ENCODE measurements around the gene SLC7A5.

The SLC7A5 gene

GRCh38 chr16:87836844-87837581 lies 32.3 kb downstream of the SLC7A5 start:
- H3K36me3 ChIP-seq (ENCODE audit: control insufficient read depth, insufficient read depth, low read length), result peaks cover 96% of the 10 kb centered on the region
- 91 to 97% methylated on average over 14 to 16 of the region's 17 CpGs for WGBS, 2 experiments (ENCODE audit: insufficient coverage in 2 of 2)
- peak overlapping the region; percentile 59 for H3K27ac ChIP-seq (ENCODE audit: low read depth, low read length, severe bottlenecking)
- H3K4me3 ChIP-seq (ENCODE audit: extremely low read depth, insufficient read depth, low read length, poor library complexity, severe bottlenecking), result no peak overlapping the region
- H3K9me3 ChIP-seq (ENCODE audit: control insufficient read depth, low read length), result no peaks in the 10 kb centered on the region
- H3K4me1 ChIP-seq (ENCODE audit: control insufficient read depth, insufficient read depth, low read length, poor library complexity, severe bottlenecking), result peaks cover 25% of the 10 kb centered on the region

DNA sequence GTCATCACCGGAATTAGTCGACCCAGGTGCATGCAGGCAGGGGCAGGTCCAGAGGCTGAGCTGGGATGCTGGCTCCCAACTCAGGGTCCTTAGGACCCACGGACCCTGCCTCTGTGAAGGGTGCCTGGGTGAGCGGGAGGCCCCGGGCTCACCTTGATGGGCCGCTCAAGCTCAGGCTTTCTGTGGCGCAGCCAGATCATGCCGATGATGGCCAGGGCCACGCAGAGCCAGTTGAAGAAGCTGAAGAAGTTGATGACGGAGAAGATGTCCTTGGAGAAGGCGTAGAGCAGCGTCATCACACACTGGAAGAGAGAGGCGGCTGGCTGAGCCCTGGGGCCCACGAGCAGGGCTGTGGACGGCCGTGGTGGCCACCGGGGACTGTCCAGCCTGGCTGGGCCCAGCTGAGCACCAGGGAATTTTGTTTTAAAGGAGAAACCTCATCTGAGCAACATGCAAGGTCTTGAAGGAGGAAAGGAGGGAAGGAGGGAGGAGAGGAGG lies 32.9 kb downstream of the SLC7A5 start:
- 93% methylated on average over 17 of the region's 17 CpGs for WGBS, 2 experiments (ENCODE audit: insufficient coverage in 2 of 2)
- Histone ChIP-seq H3K4me3 (ENCODE audit: extremely low read depth, insufficient read depth, low read length, poor library complexity, severe bottlenecking) (no peak overlapping the region), H3K4me1 (ENCODE audit: control insufficient read depth, insufficient read depth, low read length, poor library complexity, severe bottlenecking) (peaks cover 23% of the 10 kb centered on the region), H3K9me3 (ENCODE audit: control insufficient read depth, low read length) (no peaks in the 10 kb centered on the region), H3K27ac (ENCODE audit: low read depth, low read length, severe bottlenecking) (no peak overlapping the region), H3K36me3 (ENCODE audit: control insufficient read depth, insufficient read depth, low read length) (peaks cover 96% of the 10 kb centered on the region)

DNA sequence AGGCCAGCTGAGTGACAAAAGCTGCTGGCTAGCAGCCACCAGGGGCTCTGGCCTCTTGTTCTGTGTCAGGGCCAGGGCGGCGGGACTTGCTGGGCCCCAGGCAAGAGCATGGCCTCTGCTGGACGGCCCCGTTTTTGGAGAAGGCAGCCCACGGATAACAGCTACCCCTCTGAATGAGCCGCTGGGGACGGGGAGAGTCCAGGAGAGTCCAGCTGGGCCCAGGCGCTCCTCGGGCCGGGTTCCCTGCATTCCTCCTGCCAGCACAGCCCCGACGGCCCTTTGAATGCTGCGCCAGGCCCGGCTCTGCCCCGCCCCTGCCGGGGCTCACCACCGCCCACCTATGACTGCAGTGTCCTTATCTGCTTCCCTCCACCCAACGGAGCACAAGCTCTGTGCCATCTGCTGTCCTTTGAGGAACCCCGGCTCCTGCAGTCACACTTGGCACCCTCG lies 33.4 kb downstream of the SLC7A5 start:
- Histone ChIP-seq H3K27ac (ENCODE audit: low read depth, low read length, severe bottlenecking) (no peak overlapping the region), H3K4me1 (ENCODE audit: control insufficient read depth, insufficient read depth, low read length, poor library complexity, severe bottlenecking) (peaks cover 18% of the 10 kb centered on the region), H3K36me3 (ENCODE audit: control insufficient read depth, insufficient read depth, low read length) (peaks cover 94% of the 10 kb centered on the region), H3K4me3 (ENCODE audit: extremely low read depth, insufficient read depth, low read length, poor library complexity, severe bottlenecking) (no peak overlapping the region), H3K9me3 (ENCODE audit: control insufficient read depth, low read length) (no peaks in the 10 kb centered on the region)
- WGBS, 2 experiments (ENCODE audit: insufficient coverage in 2 of 2), result 90% methylated on average over 19 to 20 of the region's 20 CpGs

DNA sequence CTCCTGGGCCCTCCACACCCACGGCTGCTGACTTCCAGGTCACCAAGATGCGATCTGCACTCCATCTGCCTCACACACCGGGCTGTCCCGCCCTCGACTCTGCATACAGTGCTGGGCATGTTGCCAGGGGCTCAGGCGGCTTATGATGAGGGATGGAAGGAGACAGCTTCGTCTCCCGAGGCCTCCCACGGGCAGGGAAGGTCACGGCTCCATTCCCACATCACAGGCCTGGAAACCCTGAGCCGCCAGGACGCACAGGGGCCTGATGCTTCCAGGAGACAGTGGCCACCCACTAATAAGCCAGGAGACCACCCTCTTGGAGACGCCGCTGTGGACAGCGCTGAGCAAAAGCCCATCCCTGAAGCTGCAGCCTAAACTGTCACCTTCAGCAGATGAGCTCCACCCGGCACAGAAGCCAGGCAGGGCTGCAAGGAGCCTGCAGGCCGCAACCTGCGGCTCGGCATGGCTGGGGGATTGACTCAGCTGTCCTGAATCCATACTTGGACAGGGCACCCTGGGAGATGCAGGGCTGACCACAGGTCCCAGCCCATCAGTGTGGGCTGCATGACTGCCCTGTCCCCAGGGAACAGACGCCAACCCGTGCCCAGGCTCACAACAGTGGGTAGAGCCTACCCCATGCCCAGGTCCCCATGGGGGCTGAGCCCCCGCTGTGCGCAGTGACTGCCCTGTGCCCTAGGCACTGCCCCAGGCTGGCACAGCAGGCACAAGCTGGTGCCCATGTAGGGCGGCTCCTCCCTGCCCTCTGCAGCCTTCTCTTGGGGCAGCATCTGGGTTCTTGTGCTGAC lies 34.4 kb downstream of the SLC7A5 start:
- no peak overlapping the region for H3K4me3 ChIP-seq (ENCODE audit: extremely low read depth, insufficient read depth, low read length, poor library complexity, severe bottlenecking)
- no peak overlapping the region for H3K27ac ChIP-seq (ENCODE audit: low read depth, low read length, severe bottlenecking)
- peaks cover 12% of the 10 kb centered on the region for H3K4me1 ChIP-seq (ENCODE audit: control insufficient read depth, insufficient read depth, low read length, poor library complexity, severe bottlenecking)
- 95 to 96% methylated on average over 19 of the region's 24 CpGs for WGBS, 2 experiments (ENCODE audit: insufficient coverage in 2 of 2)
- H3K36me3 ChIP-seq (ENCODE audit: control insufficient read depth, insufficient read depth, low read length), result peaks cover 93% of the 10 kb centered on the region
- H3K9me3 ChIP-seq (ENCODE audit: control insufficient read depth, low read length), result no peaks in the 10 kb centered on the region

GRCh38 chr16:87834005-87834667 lies 35.2 kb downstream of the SLC7A5 start:
- Histone ChIP-seq H3K27ac (ENCODE audit: low read depth, low read length, severe bottlenecking) (no peak overlapping the region), H3K36me3 (ENCODE audit: control insufficient read depth, insufficient read depth, low read length) (peaks cover 87% of the 10 kb centered on the region), H3K9me3 (ENCODE audit: control insufficient read depth, low read length) (no peaks in the 10 kb centered on the region), H3K4me1 (ENCODE audit: control insufficient read depth, insufficient read depth, low read length, poor library complexity, severe bottlenecking) (peaks cover 10% of the 10 kb centered on the region), H3K4me3 (ENCODE audit: extremely low read depth, insufficient read depth, low read length, poor library complexity, severe bottlenecking) (no peak overlapping the region)
- WGBS, 2 experiments (ENCODE audit: insufficient coverage in 2 of 2), result 95% methylated on average over 19 to 23 of the region's 23 CpGs

GRCh38 chr16:87833548-87833947 lies 35.8 kb downstream of the SLC7A5 start:
- WGBS, 2 experiments (ENCODE audit: insufficient coverage in 2 of 2), result 93 to 94% methylated on average over 8 to 9 of the region's 16 CpGs
- Histone ChIP-seq H3K27ac (ENCODE audit: low read depth, low read length, severe bottlenecking) (no peak overlapping the region), H3K36me3 (ENCODE audit: control insufficient read depth, insufficient read depth, low read length) (peaks cover 85% of the 10 kb centered on the region), H3K9me3 (ENCODE audit: control insufficient read depth, low read length) (no peaks in the 10 kb centered on the region), H3K4me3 (ENCODE audit: extremely low read depth, insufficient read depth, low read length, poor library complexity, severe bottlenecking) (no peak overlapping the region), H3K4me1 (ENCODE audit: control insufficient read depth, insufficient read depth, low read length, poor library complexity, severe bottlenecking) (peaks cover 10% of the 10 kb centered on the region)

DNA sequence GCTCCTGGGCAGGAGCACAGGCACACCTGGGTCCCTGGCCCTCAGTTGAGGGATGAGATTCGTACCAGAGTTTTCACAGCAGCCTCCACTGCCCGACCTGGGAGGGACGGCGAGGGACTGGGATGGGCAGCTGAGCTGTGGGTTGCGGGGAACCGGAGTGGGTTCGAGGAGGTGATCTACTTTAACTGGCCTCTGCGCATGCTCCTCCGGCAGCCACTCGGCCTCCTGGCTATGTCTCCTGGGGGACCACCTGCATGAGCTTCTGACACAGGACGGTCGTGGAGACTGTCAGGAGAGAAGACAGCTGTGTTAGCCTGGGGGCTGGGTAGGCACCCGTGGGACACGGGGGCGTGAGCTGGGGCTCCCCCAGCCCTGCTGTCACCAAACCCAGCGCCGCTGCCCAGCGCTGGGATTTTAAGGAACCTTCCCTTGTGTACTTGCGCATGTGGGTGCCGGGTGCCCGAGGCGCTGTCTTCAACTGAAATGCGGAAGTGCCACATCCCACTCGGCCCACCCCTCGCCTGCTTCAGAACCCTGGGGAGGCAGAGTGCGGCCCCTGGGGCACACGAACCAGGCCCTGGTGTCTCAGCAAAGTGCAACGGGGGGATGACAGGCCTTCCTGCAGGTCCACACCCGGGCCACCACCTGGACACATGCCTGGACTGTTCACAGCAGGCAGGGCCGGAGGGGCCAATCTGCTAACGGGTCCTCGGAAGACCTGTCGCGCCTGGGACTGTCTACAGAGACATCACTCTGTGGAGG lies 36.4 kb downstream of the SLC7A5 start:
- Histone ChIP-seq H3K9me3 (ENCODE audit: control insufficient read depth, low read length) (no peaks in the 10 kb centered on the region), H3K4me3 (ENCODE audit: extremely low read depth, insufficient read depth, low read length, poor library complexity, severe bottlenecking) (no peak overlapping the region), H3K4me1 (ENCODE audit: control insufficient read depth, insufficient read depth, low read length, poor library complexity, severe bottlenecking) (peaks cover 10% of the 10 kb centered on the region), H3K36me3 (ENCODE audit: control insufficient read depth, insufficient read depth, low read length) (peaks cover 78% of the 10 kb centered on the region), H3K27ac (ENCODE audit: low read depth, low read length, severe bottlenecking) (no peak overlapping the region)
- WGBS, 2 experiments (ENCODE audit: insufficient coverage in 2 of 2), result 96 to 97% methylated on average over 33 to 34 of the region's 34 CpGs

DNA sequence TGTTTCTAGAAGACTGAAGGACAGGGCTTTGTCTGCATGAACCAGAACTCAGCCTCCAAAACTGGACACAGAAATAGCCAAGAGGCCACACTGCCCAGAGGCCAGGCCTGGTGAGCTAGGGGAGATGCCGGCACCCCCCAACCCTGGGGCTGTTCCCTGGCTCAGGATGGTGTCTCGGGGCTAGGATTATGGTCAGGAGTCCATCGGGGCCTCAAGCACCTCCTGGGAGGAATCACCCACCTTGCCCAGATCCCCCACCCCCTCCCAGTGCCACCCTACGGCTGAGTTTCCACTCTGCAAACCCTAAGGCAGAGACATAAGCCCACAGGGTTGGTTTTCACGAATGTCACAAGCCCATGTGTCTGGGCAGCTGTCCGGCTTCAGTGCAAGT lies 37.2 kb downstream of the SLC7A5 start:
- Histone ChIP-seq H3K4me3 (ENCODE audit: extremely low read depth, insufficient read depth, low read length, poor library complexity, severe bottlenecking) (no peak overlapping the region), H3K9me3 (ENCODE audit: control insufficient read depth, low read length) (no peaks in the 10 kb centered on the region), H3K4me1 (ENCODE audit: control insufficient read depth, insufficient read depth, low read length, poor library complexity, severe bottlenecking) (peaks cover 4% of the 10 kb centered on the region), H3K27ac (ENCODE audit: low read depth, low read length, severe bottlenecking) (no peak overlapping the region), H3K36me3 (ENCODE audit: control insufficient read depth, insufficient read depth, low read length) (peaks cover 71% of the 10 kb centered on the region)
- WGBS, 2 experiments (ENCODE audit: insufficient coverage in 2 of 2), result 85 to 94% methylated on average over 3 to 5 of the region's 6 CpGs

- Histone ChIP-seq H3K27ac (ENCODE audit: low read depth, low read length, severe bottlenecking) (no peak overlapping the region), H3K36me3 (ENCODE audit: control insufficient read depth, insufficient read depth, low read length) (peaks cover 65% of the 10 kb centered on the region)
- WGBS, 2 experiments (ENCODE audit: insufficient coverage in 2 of 2), result 95 to 97% methylated on average over 24 to 31 of the region's 31 CpGs
These were observed 37.7 kb downstream of the SLC7A5 start for GRCh38 chr16:87831421-87832136.

More at GRCh38 chr16:87831421-87832136, 37.7 kb downstream of the SLC7A5 start:
- no peak overlapping the region for H3K4me3 ChIP-seq (ENCODE audit: extremely low read depth, insufficient read depth, low read length, poor library complexity, severe bottlenecking)
- no peaks in the 10 kb centered on the region for H3K4me1 ChIP-seq (ENCODE audit: control insufficient read depth, insufficient read depth, low read length, poor library complexity, severe bottlenecking)
- no peaks in the 10 kb centered on the region for H3K9me3 ChIP-seq (ENCODE audit: control insufficient read depth, low read length)
